GM12878 (cell line): ENCODE results near the gene BCL11A. TPM values are rescaled to one million over a fixed set of nuclear protein-coding genes. Genes with fewer than 3 reads are reported as not detected.

Experiments used
- BACH1 ChIP-seq: fragments of 450-650 bp; IDR thresholded peaks from 2 replicates; pipeline ENCODE4 v1.6.1; 2017; ENCODE audit warnings: mild to moderate bottlenecking, borderline replicate concordance
- BCL11A ChIP-seq: IDR thresholded peaks from 2 replicates; pipeline ENCODE4 v1.6.1; 2011; ENCODE audit warnings: low read depth, low read length
- BRCA1 ChIP-seq: IDR thresholded peaks from 2 replicates; pipeline ENCODE4 v1.6.1; 2011; ENCODE audit warnings: low read depth, low read length, improper control_type of control experiment
- CBFB ChIP-seq: IDR thresholded peaks from 2 replicates; pipeline ENCODE4 v1.6.1; 2016; ENCODE audit warnings: antibody characterized with exemption, low read depth
- CHD4 ChIP-seq: fragments of 200-600 bp; sonication (generic); IDR thresholded peaks from 2 replicates; pipeline ENCODE4 v1.6.1; 2016; ENCODE audit warnings: mild to moderate bottlenecking
- CREM ChIP-seq: IDR thresholded peaks from 2 replicates; pipeline ENCODE4 v1.6.1; 2014; ENCODE audit warnings: antibody characterized with exemption, low read depth
- CUX1 ChIP-seq: IDR thresholded peaks from 2 replicates; pipeline ENCODE4 v1.6.1; 2012; ENCODE audit warnings: improper control_type of control experiment, low read depth, low read length; ENCODE audit not compliant: insufficient replicate concordance
- EED ChIP-seq: sonication (generic); IDR thresholded peaks from 2 replicates; pipeline ENCODE4 v1.6.1; 2016; ENCODE audit warnings: antibody characterized with exemption, low read depth
- IRF4 ChIP-seq: IDR thresholded peaks from 2 replicates; pipeline ENCODE4 v1.6.1; 2011; ENCODE audit warnings: low read depth, low read length
- NFYB ChIP-seq: IDR thresholded peaks from 2 replicates; pipeline ENCODE4 v1.6.1; 2011; ENCODE audit warnings: low read depth, mild to moderate bottlenecking, low read length, improper control_type of control experiment, moderate library complexity; ENCODE audit not compliant: insufficient read depth
- SIN3A ChIP-seq: IDR thresholded peaks from 2 replicates; pipeline ENCODE4 v1.6.1; 2012; ENCODE audit warnings: low read depth, low read length, improper control_type of control experiment
- SREBF1 ChIP-seq: IDR thresholded peaks from 2 replicates; pipeline ENCODE4 v1.6.1; 2012; ENCODE audit warnings: mild to moderate bottlenecking, low read length
- SUPT20H ChIP-seq: IDR thresholded peaks from 2 replicates; pipeline ENCODE4 v1.6.1; 2011; ENCODE audit warnings: low read depth, mild to moderate bottlenecking, low read length, moderate library complexity, borderline replicate concordance; ENCODE audit not compliant: control insufficient read depth
- TCF7 ChIP-seq: IDR thresholded peaks from 2 replicates; pipeline ENCODE4 v1.6.1; 2014; ENCODE audit warnings: antibody characterized with exemption, borderline replicate concordance
- USF2 ChIP-seq: IDR thresholded peaks from 2 replicates; pipeline ENCODE4 v1.6.1; 2011; ENCODE audit warnings: low read depth, low read length, improper control_type of control experiment, borderline replicate concordance
- YBX1 ChIP-seq: fragments of 450-650 bp; IDR thresholded peaks from 2 replicates; pipeline ENCODE4 v1.6.1; 2016; ENCODE audit warnings: antibody characterized with exemption
- ZBTB33 ChIP-seq: fragments of 450-650 bp; IDR thresholded peaks from 2 replicates; pipeline ENCODE4 v1.6.1; 2017; ENCODE audit warnings: mild to moderate bottlenecking
- ZNF217 ChIP-seq: fragments of 450-650 bp; IDR thresholded peaks from 2 replicates; pipeline ENCODE4 v1.6.1; 2017; ENCODE audit warnings: antibody characterized with exemption, mild to moderate bottlenecking
- ZNF592 ChIP-seq: fragments of 450-650 bp; IDR thresholded peaks from 2 replicates; pipeline ENCODE4 v1.6.1; 2017; ENCODE audit warnings: mild to moderate bottlenecking, moderate library complexity
- ZNF622 ChIP-seq: fragments of 450-650 bp; IDR thresholded peaks from 2 replicates; pipeline ENCODE4 v1.6.1; 2017; ENCODE audit warnings: mild to moderate bottlenecking, inconsistent platforms
- ZSCAN29 ChIP-seq: fragments of 450-650 bp; IDR thresholded peaks from 2 replicates; pipeline ENCODE4 v1.6.1; 2017; ENCODE audit warnings: mild to moderate bottlenecking, moderate library complexity
- polyA plus RNA-seq, 11 experiments: library from polyadenylated mRNA; depleted of rRNA in 4 of 11; unstranded in 6 of 11; stranded (reverse) in 5 of 11; fragments of >200 nt; fragmentation: Nextera tagmentation in 4 of 11; fragmentation: Illumina TruSeq in 1 of 11; extraction: Ambion mirVana in 4 of 11; extraction: Trizol in 1 of 11; gene quantifications; 1 replicate in 1 of 11; 2 replicates in 10 of 11; pipeline versions ENCODE4 v1.2.1 to v1.2.3, GENCODE V29; 2011 to 2016; ENCODE audit warnings: inconsistent platforms in 2 of 11, missing spikeins in 2 of 11, low read depth in 1 of 11
- total RNA-seq, 4 experiments: library from RNA; depleted of rRNA in 3 of 4; stranded (reverse); fragments of >200 nt in 3 of 4; fragmentation: Illumina TruSeq in 1 of 4; extraction: Trizol in 1 of 4; gene quantifications; 2 replicates each; pipeline versions ENCODE4 v1.2.1 to v1.2.3, GENCODE V29; 2013 to 2021

Gene BCL11A
- total and polyA plus RNA-seq, 10 of the 15 experiments (the other 5 are each of a cell fraction or from before 2014, with no cell fraction given): 7.5 to 26.6 (median 11.1) TPM; not detected in 1

GRCh38 chr2:60413814-60414168, 139.7 kb downstream of the BCL11A start (continued):
- TF ChIP-seq ZNF592 (no peak), ZNF217 (no peak), SIN3A (no peak), EED (peak; percentile 18; the same call in 1 of the 2 replicates), TCF7 (no peak), IRF4 (no peak; the same call in 1 of the 2 replicates), NFYB (no peak), BCL11A (0 out of 2 replicates have a peak, but pooled peaks have one; percentile 30), USF2 (no peak), BRCA1 (no peak), ZSCAN29 (no peak), ZNF622 (no peak), CREM (no peak), CBFB (no peak), YBX1 (no peak), CUX1 (no peak), BACH1 (no peak), SUPT20H (no peak), ZBTB33 (no peak), CHD4 (no peak), SREBF1 (no peak)
